LoVo (cell line): ENCODE data around the gene PPIL4.
"Not testable (repeated sequence)": the region's sequence is repeated elsewhere in the genome, so short reads cannot be mapped to it uniquely, and the experiment has no call there.

Experiments
- DNase-seq: peaks from one replicate; pipeline ENCODE4 v3.0.0-alpha.2; 2016; ENCODE audit warnings: low spot score

Gene PPIL4

GRCh38 chr6:149483334-149483725 is 62.5 kb downstream of the PPIL4 start:
- no peak for DNase-seq

GRCh38 chr6:149482545-149483333 is 63.1 kb downstream of the PPIL4 start:
- no peak for DNase-seq

GRCh38 chr6:149480502-149481280 is 65.2 kb downstream of the PPIL4 start:
- no peak for DNase-seq

- no peak for DNase-seq
These were observed 67.1 kb downstream of the PPIL4 start for GRCh38 chr6:149478631-149479314.

GRCh38 chr6:149477544-149477943 is 68.3 kb downstream of the PPIL4 start:
- no peak for DNase-seq

- no peak for DNase-seq
These were observed 68.9 kb downstream of the PPIL4 start for GRCh38 chr6:149476789-149477455.

- no peak for DNase-seq
These were observed 71.5 kb downstream of the PPIL4 start for GRCh38 chr6:149474108-149474935.

GRCh38 chr6:149473080-149474052 is 72.5 kb downstream of the PPIL4 start:
- DNase-seq = peak; percentile 86

- DNase-seq = no peak
These were observed 73.6 kb downstream of the PPIL4 start for GRCh38 chr6:149472241-149472640.

- no peak for DNase-seq
These were observed 74.0 kb downstream of the PPIL4 start for GRCh38 chr6:149471801-149472200.

- no peak for DNase-seq
These were observed 74.9 kb downstream of the PPIL4 start for GRCh38 chr6:149470948-149471347.

- DNase-seq = no peak
These were observed 77.7 kb downstream of the PPIL4 start for GRCh38 chr6:149468179-149468578.

GRCh38 chr6:149467265-149467664 is 78.6 kb downstream of the PPIL4 start:
- DNase-seq = no peak

GRCh38 chr6:149464411-149464810 is 81.4 kb downstream of the PPIL4 start:
- no peak for DNase-seq

- no peak for DNase-seq
These were observed 82.1 kb downstream of the PPIL4 start for GRCh38 chr6:149463781-149464180.

GRCh38 chr6:149462712-149463111 is 83.1 kb downstream of the PPIL4 start:
- not testable (repeated sequence) for DNase-seq

GRCh38 chr6:149461670-149462069 is 84.2 kb downstream of the PPIL4 start:
- no peak for DNase-seq

GRCh38 chr6:149460249-149460648 is 85.6 kb downstream of the PPIL4 start:
- DNase-seq = not testable (repeated sequence)

GRCh38 chr6:149459761-149460160 is 86.1 kb downstream of the PPIL4 start:
- DNase-seq = no peak

- DNase-seq = no peak
These were observed 87.0 kb downstream of the PPIL4 start for GRCh38 chr6:149458806-149459205.
